ENCODE results near the gene TEX19.

Gene TEX19

GRCh38 chr17:82390860-82391435 is 31.9 kb downstream of the TEX19 start:
- POLR2A ChIA-PET: no interaction called here
- DNase-seq (ENCODE audit: extremely low spot score): no peak
- TF ChIP-seq ELF4 (IDR thresholded peaks at IDR 0.05) (no peak), LEF1 (IDR thresholded peaks at IDR 0.05; ENCODE audit: borderline replicate concordance) (no peak), FOXA1 (IDR thresholded peaks at IDR 0.05) (no peak), PKNOX1 (IDR thresholded peaks at IDR 0.05) (no peak), L3MBTL2 (conservative IDR thresholded peaks at IDR 0.05) (no peak), SUZ12 (IDR thresholded peaks at IDR 0.05) (no peak), BHLHE40 (IDR thresholded peaks at IDR 0.05; ENCODE audit: borderline replicate concordance) (no peak), ZNF384 (IDR thresholded peaks at IDR 0.05) (no peak), FOXK2 (IDR thresholded peaks at IDR 0.05) (no peak), CTBP1 (IDR thresholded peaks at IDR 0.05; ENCODE audit: borderline replicate concordance) (no peak), ARNT (IDR thresholded peaks at IDR 0.05) (no peak), FOXM1 (IDR thresholded peaks at IDR 0.05; ENCODE audit: borderline replicate concordance) (no peak)
- CTCF ChIA-PET: no interaction called here

GRCh38 chr17:82391496-82392066 is 32.5 kb downstream of the TEX19 start:
- no peak for DNase-seq (ENCODE audit: extremely low spot score)
- ChIA-PET POLR2A (no interaction called here), CTCF (no interaction called here)
- no peak for TF ChIP-seq ZNF384 (IDR thresholded peaks at IDR 0.05)
- no peak for TF ChIP-seq LEF1 (IDR thresholded peaks at IDR 0.05; ENCODE audit: borderline replicate concordance)

GRCh38 chr17:82392209-82392920 is 33.3 kb downstream of the TEX19 start:
- no peak for DNase-seq (ENCODE audit: extremely low spot score)
- ChIA-PET CTCF (no interaction called here), POLR2A (no interaction called here)
- no peak for TF ChIP-seq CTBP1 (IDR thresholded peaks at IDR 0.05; ENCODE audit: borderline replicate concordance)
- TF ChIP-seq FOXM1 (IDR thresholded peaks at IDR 0.05; ENCODE audit: borderline replicate concordance): no peak
- TF ChIP-seq BHLHE40 (IDR thresholded peaks at IDR 0.05; ENCODE audit: borderline replicate concordance): no peak
- no peak for TF ChIP-seq TARDBP (IDR thresholded peaks at IDR 0.05)
- no peak for TF ChIP-seq ELF4 (IDR thresholded peaks at IDR 0.05)
- TF ChIP-seq SP1 (IDR thresholded peaks at IDR 0.05): no peak
- TF ChIP-seq FOXK2 (IDR thresholded peaks at IDR 0.05): no peak
- no peak for TF ChIP-seq HDGF (IDR thresholded peaks at IDR 0.05; ENCODE audit: borderline replicate concordance)
- TF ChIP-seq NFRKB (IDR thresholded peaks at IDR 0.05): no peak
- no peak for TF ChIP-seq LEF1 (IDR thresholded peaks at IDR 0.05; ENCODE audit: borderline replicate concordance)
- TF ChIP-seq SUZ12 (IDR thresholded peaks at IDR 0.05): no peak
- TF ChIP-seq ARNT (IDR thresholded peaks at IDR 0.05): no peak
- TF ChIP-seq ZNF384 (IDR thresholded peaks at IDR 0.05): no peak
- TF ChIP-seq L3MBTL2 (conservative IDR thresholded peaks at IDR 0.05): no peak

- no peak for DNase-seq (ENCODE audit: extremely low spot score)
- no peak for TF ChIP-seq FOXM1 (IDR thresholded peaks at IDR 0.05; ENCODE audit: borderline replicate concordance)
- TF ChIP-seq BHLHE40 (IDR thresholded peaks at IDR 0.05; ENCODE audit: borderline replicate concordance): no peak
- TF ChIP-seq PKNOX1 (IDR thresholded peaks at IDR 0.05): no peak
- TF ChIP-seq NFRKB (IDR thresholded peaks at IDR 0.05): no peak
- TF ChIP-seq ARNT (IDR thresholded peaks at IDR 0.05): no peak
- no peak for TF ChIP-seq CTBP1 (IDR thresholded peaks at IDR 0.05; ENCODE audit: borderline replicate concordance)
- TF ChIP-seq ZNF384 (IDR thresholded peaks at IDR 0.05): no peak
- no peak for TF ChIP-seq SUZ12 (IDR thresholded peaks at IDR 0.05)
- TF ChIP-seq FOXK2 (IDR thresholded peaks at IDR 0.05): no peak
- no peak for TF ChIP-seq L3MBTL2 (conservative IDR thresholded peaks at IDR 0.05)
- no peak for TF ChIP-seq SP1 (IDR thresholded peaks at IDR 0.05)
- no peak for TF ChIP-seq FOXA1 (IDR thresholded peaks at IDR 0.05)
- POLR2A ChIA-PET: no interaction called here
- CTCF ChIA-PET: no interaction called here
Observed at GRCh38 chr17:82392941-82393340, 33.9 kb downstream of the TEX19 start.

- TF ChIP-seq SP1 (IDR thresholded peaks at IDR 0.05): no peak
- no peak for TF ChIP-seq SUZ12 (IDR thresholded peaks at IDR 0.05)
- no peak for TF ChIP-seq L3MBTL2 (conservative IDR thresholded peaks at IDR 0.05)
- TF ChIP-seq ZNF384 (IDR thresholded peaks at IDR 0.05): no peak
- no peak for TF ChIP-seq NFRKB (IDR thresholded peaks at IDR 0.05)
- TF ChIP-seq HDGF (IDR thresholded peaks at IDR 0.05; ENCODE audit: borderline replicate concordance): no peak
- no peak for TF ChIP-seq BHLHE40 (IDR thresholded peaks at IDR 0.05; ENCODE audit: borderline replicate concordance)
- TF ChIP-seq TARDBP (IDR thresholded peaks at IDR 0.05): no peak
- no peak for TF ChIP-seq ARNT (IDR thresholded peaks at IDR 0.05)
- no peak for TF ChIP-seq PKNOX1 (IDR thresholded peaks at IDR 0.05)
- no peak for TF ChIP-seq CTBP1 (IDR thresholded peaks at IDR 0.05; ENCODE audit: borderline replicate concordance)
- no peak for TF ChIP-seq FOXA1 (IDR thresholded peaks at IDR 0.05)
- TF ChIP-seq ELF4 (IDR thresholded peaks at IDR 0.05): no peak
- TF ChIP-seq FOXK2 (IDR thresholded peaks at IDR 0.05): no peak
- POLR2A ChIA-PET: interaction anchor here (0.6 kb wide), 1 partner anchor 182 kb away, joined by 3 read pairs; no protein-coding TSS in a partner anchor
- CTCF ChIA-PET: interaction anchor here (0.8 kb wide), 1 partner anchor 181 kb away, joined by 3 read pairs; no protein-coding TSS in a partner anchor
Observed at GRCh38 chr17:82394278-82394677, 35.2 kb downstream of the TEX19 start.

More at GRCh38 chr17:82394278-82394677, 35.2 kb downstream of the TEX19 start:
- DNase-seq (ENCODE audit: extremely low spot score): no peak

Measured in HEK293T (cell line).